HG02759 (cell line): ENCODE measurements around the gene PRELID2.
"Not testable (repeated sequence)": the region's sequence is repeated elsewhere in the genome, so short reads cannot be mapped to it uniquely, and the experiment has no call there.

ENCODE experiments used
- ATAC-seq: cut with Tn5 transposase; IDR thresholded peaks from one replicate; pipeline ENCODE4 v1.9.1; 2021; ENCODE audit warnings: mild to moderate bottlenecking, moderate library complexity; ENCODE audit not compliant: unreplicated experiment

The PRELID2 gene

DNA sequence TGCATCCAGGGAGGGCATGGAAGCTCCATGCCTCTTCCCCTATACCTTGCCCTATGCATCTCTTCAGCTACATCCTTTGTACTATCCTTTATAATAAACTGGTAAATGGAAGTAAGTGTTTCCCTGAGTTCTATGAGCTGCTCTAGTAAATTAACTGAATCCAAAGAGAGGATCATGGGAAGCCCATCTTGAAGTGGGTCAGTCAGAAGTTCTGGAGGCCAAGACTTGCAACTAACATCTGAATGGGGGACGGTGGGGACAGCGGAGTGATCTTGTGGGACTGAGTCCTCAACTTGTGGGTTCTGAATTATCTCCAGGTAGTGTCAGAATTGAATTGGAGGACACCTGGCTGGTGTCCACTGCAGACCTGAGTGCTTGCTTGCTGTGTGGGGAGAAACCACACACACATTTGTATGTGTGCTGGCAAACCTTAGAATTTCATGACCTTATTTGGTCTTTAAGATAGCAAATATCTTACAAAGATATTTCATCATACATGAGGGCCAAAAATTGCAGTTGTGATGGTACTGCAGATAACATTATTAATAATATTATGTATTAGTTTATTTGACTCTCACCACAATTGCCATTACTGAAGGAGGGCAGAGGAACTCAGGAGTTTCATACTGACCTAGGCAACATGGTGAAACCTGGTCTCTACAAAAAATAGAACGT, 5.5 kb upstream of the PRELID2 start:
- ATAC-seq = no peak

GRCh38 chr5:145838276-145838675, 3.1 kb upstream of the PRELID2 start:
- ATAC-seq = no peak

GRCh38 chr5:145836241-145836640, 1.1 kb upstream of the PRELID2 start:
- not testable (repeated sequence) for ATAC-seq

DNA sequence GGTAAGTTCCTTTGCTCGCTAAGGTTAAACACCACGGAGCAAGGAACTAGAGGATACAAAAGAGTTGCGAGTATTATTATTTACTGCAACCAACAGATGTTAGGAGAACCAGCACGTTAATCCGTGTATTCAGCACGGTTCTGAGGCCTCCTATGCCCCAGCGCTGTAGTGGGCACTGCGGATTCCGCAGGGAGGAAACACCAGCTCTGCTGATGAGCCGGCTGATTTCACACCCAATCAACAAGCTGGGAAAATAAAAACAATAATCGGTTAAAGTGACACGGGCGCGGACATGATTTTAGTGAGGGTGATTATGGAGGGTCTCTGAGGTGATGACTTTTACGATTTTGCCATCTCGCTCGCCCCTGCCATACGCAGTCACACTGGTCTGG, 702 bp upstream of the PRELID2 start:
- ATAC-seq = peak; percentile 1

GRCh38 chr5:145834554-145834916, 607 bp downstream of the PRELID2 start:
- ATAC-seq = peak; percentile 1

GRCh38 chr5:145833631-145834200, 1.4 kb downstream of the PRELID2 start:
- no peak for ATAC-seq

GRCh38 chr5:145830594-145830993, 4.5 kb downstream of the PRELID2 start:
- no peak for ATAC-seq

DNA sequence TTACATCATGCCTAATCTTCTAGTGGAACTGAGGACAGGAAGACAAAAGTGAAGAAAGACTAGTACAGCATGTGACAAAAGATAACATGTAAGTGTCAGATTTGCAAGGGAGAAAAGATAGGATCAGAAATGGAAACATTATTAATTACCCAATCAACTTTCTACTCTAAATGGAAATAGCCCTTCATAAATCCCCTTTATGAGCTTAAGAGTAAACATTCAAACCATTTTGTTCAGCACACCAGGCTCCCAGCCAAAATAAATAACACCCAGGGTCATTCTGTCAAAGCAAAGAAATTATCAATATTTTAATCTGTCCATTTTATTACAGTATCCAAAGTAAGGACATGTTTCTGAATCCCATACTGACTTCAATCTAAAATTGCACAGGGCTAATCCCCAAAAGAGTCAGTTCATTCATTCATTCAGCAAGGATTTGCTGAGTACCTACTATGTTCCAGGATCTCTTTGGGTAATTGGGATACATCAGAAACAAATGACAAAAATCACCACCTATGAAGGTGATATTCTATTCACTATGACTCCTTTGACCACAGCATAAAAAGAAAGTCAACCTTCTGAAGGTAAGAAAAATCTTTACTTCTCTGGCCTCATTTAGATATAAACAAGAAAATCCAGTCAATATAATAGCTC, 5.3 kb downstream of the PRELID2 start:
- no peak for ATAC-seq

- ATAC-seq = no peak
Measured at GRCh38 chr5:145826895-145827674, 8.1 kb downstream of the PRELID2 start.

- peak; percentile 82 for ATAC-seq
Measured at GRCh38 chr5:145825751-145826180, 9.4 kb downstream of the PRELID2 start.

GRCh38 chr5:145824040-145824439, 11.1 kb downstream of the PRELID2 start:
- ATAC-seq = no peak

GRCh38 chr5:145818604-145819003, 16.5 kb downstream of the PRELID2 start:
- no peak for ATAC-seq

GRCh38 chr5:145812877-145813276, 22.3 kb downstream of the PRELID2 start:
- no peak for ATAC-seq

DNA sequence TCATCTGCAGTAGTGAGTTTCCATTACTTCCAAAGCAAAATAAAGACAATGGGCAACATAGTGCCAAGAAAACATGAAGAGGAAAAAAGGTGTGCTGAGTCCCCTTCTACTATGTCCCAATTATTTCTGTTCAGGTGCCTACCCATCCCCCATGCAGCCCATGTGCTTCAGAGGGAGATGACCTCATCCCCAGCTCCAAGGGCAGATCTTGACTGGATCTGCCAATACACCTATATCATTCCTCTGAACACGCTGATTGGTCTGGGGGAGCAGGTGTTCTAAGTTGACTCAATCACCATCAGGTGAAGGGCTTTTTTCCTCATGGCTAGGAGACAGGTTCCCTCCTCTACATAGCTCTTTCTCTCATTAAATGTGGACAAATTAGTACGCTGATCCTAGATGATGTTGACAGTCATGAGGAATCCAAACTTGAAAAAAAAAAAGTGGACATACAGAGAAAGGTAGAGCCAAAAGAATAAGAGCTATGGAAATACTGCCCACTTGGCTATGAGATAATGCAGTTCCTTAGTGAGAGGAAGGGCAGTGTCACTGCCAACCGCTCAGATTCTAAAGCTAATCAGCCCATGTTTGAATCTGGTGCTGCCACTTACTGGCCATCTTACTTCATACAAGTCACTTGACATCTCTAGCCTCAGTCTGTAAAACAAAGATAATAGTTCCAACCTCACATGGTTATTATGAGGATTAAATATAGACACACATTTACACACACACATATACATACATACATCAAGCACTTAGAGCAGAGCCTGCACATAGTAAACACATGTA, 23.1 kb downstream of the PRELID2 start:
- no peak for ATAC-seq

GRCh38 chr5:145806923-145807322, 28.2 kb downstream of the PRELID2 start:
- ATAC-seq = no peak

DNA sequence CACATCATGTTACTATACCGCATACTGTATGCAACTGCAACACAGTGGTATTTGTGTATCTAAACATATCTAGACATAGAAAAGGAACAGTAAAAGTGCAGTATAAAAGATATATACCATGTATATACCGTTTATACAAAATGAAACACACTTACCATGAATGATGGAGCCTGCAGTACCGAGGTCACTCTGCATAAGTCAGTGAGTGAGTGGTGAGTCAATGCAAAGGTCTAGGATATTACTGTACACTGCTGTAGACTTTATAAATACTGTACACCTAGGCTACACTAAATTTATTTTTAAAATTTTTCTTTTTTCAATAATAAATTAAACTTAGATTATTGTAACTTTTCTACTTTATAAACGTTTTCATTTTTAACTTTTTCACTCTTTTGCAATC, 29.3 kb downstream of the PRELID2 start:
- no peak for ATAC-seq

DNA sequence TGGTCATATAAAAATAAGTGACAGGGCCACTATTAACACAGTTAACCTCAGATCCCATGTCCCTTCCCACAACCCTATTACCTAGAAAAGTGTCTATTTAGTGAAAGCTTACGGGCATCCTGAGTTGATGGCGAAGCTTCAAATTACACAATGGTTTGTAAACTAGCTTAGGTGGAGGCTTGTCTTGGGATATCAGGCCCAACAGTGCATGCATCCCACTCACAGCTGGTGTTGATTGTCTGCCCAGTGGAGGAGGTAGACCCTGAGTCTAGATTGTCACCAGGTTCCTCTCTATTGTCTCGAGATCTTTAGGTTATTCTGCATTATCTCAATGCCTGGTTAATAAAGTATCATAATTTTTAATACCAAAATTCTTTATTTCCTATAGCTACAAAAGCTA, 30.4 kb downstream of the PRELID2 start:
- no peak for ATAC-seq

DNA sequence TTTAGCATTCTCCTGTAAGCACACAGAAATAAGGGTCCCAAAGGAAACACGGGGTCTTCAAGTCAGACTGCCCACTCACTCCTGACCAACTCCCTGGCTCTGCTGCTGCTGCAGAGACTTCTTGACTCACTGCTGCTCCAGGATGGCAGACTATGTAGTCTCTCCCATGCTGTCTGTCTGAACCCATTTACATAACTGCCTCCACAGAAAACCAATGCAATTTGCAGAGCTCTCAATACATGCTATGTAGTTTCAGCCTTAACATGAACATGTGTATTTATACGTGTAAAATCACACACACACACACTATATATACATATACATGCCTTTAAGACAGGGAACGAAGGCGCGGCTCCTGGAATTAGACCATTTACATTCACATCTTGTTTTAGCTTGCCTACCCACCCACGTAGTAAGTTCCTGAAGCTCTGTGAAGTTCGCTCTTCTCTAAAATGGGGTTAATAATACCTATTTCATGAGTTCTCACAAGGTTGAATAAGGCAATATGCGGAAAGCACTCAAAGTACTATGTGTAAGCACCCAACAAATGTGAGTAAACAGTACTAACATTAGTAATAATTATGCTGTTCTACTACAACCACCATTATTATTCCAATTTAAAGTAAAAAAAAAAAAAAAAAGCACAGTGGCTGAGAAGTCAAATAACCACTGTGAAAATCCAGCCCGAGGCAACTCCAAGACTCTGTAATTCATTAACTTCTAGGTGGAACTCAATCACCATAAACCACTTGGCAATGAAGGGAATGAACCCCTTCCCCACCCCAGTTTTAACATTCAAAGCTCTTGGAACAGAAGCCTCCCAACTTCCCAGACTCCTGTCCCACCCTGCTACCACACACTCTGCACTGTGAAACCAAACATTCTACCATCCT, 31.8 kb downstream of the PRELID2 start:
- ATAC-seq = no peak

GRCh38 chr5:145801195-145801594, 33.9 kb downstream of the PRELID2 start:
- ATAC-seq = no peak

DNA sequence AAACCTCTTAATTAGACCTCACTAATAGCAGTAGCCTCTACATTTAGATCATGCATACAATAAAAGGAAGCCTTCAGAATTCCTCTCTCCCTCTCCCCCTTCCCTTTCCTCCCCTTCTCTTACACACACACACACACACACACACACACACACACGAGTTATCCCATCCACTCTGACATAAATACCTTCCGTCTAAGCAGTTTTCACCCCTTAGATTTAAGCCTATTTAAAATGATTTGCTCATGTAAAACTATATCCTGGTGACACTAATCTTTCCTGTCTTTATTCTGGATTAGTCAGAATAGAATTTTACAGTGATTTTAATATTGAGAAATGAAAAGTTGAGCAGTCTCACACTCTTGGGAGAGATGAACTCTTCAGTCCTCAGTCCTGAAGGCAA, 35.0 kb downstream of the PRELID2 start:
- ATAC-seq = no peak
